Glutamatergic neuron (in vitro differentiated cells): ENCODE data around the gene ADSS1. TPM values are rescaled to one million over a fixed set of nuclear protein-coding genes. Genes with fewer than 3 reads are reported as not detected.

Experiments used
- DNase-seq: peaks from one replicate; pipeline ENCODE4 v3.0.0; 2022
- H3K27ac Mint-ChIP-seq: one replicate; pipeline ENCODE4 v1.8.0; 2020; ENCODE audit warnings: mild to moderate bottlenecking, mixed read lengths, inconsistent platforms; ENCODE audit not compliant: unreplicated experiment
- H3K27me3 Mint-ChIP-seq: one replicate; pipeline ENCODE4 v1.8.0; 2020; ENCODE audit warnings: mild to moderate bottlenecking, moderate library complexity, mixed read lengths, inconsistent platforms; ENCODE audit not compliant: unreplicated experiment
- H3K36me3 Mint-ChIP-seq: one replicate; pipeline ENCODE4 v1.8.0; 2020; ENCODE audit warnings: mild to moderate bottlenecking, mixed read lengths, inconsistent platforms; ENCODE audit not compliant: unreplicated experiment
- H3K4me1 Mint-ChIP-seq: one replicate; pipeline ENCODE4 v1.8.0; 2020; ENCODE audit warnings: mild to moderate bottlenecking, low read depth, mixed read lengths, inconsistent platforms; ENCODE audit not compliant: unreplicated experiment
- H3K4me3 Mint-ChIP-seq: one replicate; pipeline ENCODE4 v1.8.0; 2020; ENCODE audit warnings: mild to moderate bottlenecking, mixed read lengths, inconsistent platforms; ENCODE audit not compliant: unreplicated experiment
- H3K9me3 Mint-ChIP-seq: one replicate; pipeline ENCODE4 v1.8.0; 2020; ENCODE audit warnings: mild to moderate bottlenecking, moderate library complexity, mixed read lengths, inconsistent platforms; ENCODE audit not compliant: unreplicated experiment
- total RNA-seq: library from RNA; stranded (reverse); fragmentation: NEBNext Ultra II Directional; extraction: Animal tissue kit (Norgen Biotek cat#: 25700); gene quantifications from one replicate; pipeline ENCODE4 v1.2.1, GENCODE V29; 2021; ENCODE audit not compliant: unreplicated experiment
- TF ChIP-seq, protein P1 (sequence below): fragments of 200-600 bp; sonication (generic); IDR thresholded peaks from one replicate; pipeline ENCODE4 v1.5.0; 2021; ENCODE audit not compliant: partially characterized antibody, unreplicated experiment

ADSS1 gene
- total RNA-seq, 1 donor from 2014 or later, result 45.1 TPM

DNA sequence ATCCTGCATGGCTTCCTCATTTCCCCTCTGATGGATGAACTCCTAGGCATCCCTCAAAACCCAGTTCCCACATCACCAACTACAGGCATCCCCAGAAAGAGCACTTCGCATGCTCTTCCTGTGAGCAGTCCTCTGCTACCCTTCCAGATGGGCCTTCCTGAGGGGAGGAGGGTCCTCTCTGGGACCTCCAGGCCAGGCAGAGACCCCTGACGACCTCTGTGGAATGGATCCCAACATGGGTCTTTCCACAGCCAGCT is 69.6 kb downstream of the ADSS1 start:
- Mint-ChIP-seq H3K9me3 (peaks cover 14% of the 10 kb centered on the region), H3K27ac (peak overlapping the region; percentile 95), H3K36me3 (no peaks in the 10 kb centered on the region), H3K4me3 (peak overlapping the region; percentile 94), H3K27me3 (peaks cover 23% of the 10 kb centered on the region), H3K4me1 (peaks cover 35% of the 10 kb centered on the region)
- no peak for DNase-seq
- TF ChIP-seq, protein P1, sequence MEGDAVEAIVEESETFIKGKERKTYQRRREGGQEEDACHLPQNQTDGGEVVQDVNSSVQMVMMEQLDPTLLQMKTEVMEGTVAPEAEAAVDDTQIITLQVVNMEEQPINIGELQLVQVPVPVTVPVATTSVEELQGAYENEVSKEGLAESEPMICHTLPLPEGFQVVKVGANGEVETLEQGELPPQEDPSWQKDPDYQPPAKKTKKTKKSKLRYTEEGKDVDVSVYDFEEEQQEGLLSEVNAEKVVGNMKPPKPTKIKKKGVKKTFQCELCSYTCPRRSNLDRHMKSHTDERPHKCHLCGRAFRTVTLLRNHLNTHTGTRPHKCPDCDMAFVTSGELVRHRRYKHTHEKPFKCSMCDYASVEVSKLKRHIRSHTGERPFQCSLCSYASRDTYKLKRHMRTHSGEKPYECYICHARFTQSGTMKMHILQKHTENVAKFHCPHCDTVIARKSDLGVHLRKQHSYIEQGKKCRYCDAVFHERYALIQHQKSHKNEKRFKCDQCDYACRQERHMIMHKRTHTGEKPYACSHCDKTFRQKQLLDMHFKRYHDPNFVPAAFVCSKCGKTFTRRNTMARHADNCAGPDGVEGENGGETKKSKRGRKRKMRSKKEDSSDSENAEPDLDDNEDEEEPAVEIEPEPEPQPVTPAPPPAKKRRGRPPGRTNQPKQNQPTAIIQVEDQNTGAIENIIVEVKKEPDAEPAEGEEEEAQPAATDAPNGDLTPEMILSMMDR, result no peak

DNA sequence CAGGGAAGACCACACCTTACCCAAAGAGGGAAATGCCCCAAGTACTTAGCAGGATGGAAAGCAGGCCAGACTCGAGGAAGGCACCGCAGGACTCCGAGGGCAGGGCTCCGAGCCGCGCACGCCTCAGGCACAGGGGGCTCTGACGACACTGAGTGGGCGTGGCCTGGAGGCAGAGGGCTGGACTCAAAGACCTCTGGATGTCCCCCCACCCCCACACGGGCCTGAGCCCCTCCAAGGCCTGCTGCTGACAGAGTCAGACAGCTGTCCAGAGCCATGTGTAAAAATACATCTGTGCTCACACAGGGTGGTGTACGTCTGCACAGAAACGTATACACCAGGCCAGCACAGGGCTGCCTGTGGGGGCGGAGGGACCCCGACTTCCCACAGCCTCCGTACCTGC is 70.1 kb downstream of the ADSS1 start:
- TF ChIP-seq, protein P1, result no peak
- Mint-ChIP-seq H3K27me3 (peaks cover 23% of the 10 kb centered on the region), H3K4me3 (peak overlapping the region; percentile 94), H3K27ac (peak overlapping the region; percentile 95), H3K4me1 (peaks cover 37% of the 10 kb centered on the region), H3K9me3 (peaks cover 14% of the 10 kb centered on the region), H3K36me3 (no peaks in the 10 kb centered on the region)
- no peak for DNase-seq

DNA sequence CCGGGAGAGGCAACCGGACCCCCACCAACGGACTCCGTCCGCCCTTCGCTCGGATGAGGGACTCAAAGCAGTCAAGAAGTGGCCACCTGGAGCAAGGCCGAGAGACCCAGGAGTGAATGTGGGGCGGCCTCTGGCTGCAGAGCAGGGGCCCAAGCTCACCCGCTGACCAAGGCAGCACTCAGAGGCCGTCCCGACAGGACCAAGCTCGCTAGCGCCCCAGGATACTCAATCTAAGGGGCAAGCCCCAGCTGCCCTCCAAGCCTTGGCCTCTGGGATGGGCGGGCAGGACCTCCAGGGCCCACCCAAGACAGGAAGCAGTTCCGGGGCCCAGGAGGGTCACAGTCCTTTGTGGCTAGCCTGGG is 70.6 kb downstream of the ADSS1 start:
- no peak for DNase-seq
- Mint-ChIP-seq H3K27me3 (peaks cover 27% of the 10 kb centered on the region), H3K4me3 (peak overlapping the region; percentile 94), H3K36me3 (no peaks in the 10 kb centered on the region), H3K4me1 (peaks cover 37% of the 10 kb centered on the region), H3K27ac (peak overlapping the region; percentile 95), H3K9me3 (peaks cover 14% of the 10 kb centered on the region)
- TF ChIP-seq, protein P1, result no peak

DNA sequence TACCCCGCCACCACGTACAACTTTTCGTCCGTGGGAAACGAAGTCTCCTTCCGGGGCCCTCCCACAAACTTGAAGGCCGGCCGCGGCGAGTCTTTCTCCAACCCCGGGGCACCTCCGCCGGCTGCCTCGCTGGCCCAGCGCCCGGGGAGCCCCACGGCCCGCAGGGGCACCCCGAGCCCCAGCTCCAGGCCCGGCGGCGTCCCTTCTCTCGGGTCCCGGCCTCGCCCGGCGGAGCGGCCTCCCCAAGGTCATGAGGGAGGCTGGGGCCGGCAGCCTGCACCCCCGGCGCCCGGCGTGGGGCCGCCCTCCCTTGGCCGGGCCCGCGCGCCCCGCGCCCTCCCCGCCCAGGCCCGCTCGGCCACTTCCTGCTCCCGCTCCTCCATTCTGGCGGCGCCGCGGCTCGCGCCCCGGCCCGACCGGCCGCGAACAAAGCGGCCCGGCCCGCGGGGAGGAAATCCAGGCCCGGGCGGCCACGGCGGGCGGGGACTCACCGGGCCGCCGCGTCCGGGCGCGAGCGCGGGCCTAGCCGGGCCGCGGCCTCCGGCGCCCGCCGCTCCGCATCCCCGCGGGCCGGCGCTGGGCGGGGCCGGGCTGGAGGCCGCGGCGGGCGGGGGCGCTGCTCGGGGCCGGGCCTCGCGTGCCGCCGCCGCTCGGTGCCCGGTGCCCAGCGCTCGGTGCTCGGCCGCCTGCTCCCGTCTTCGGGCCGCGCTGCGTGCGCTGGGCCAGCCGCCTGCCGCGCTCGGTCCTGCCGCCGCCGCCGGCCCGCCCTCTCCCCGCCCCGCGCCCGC is 71.2 kb downstream of the ADSS1 start, which contains the start of gene AKT1:
Gene AKT1 (minus strand): TSS at position 756 of the 788 bp plus-strand sequence. CDS start 3,105 bp downstream, outside the sequence.
- DNase-seq, result no peak
- peaks cover 31% of the 10 kb centered on the region for H3K27me3 Mint-ChIP-seq
- H3K4me3 Mint-ChIP-seq, result peak within 1 kb of the TSS; percentile 94
- H3K4me1 Mint-ChIP-seq, result peaks cover 37% of the 10 kb centered on the region
- H3K36me3 Mint-ChIP-seq, result no peaks in the 10 kb centered on the region
- H3K9me3 Mint-ChIP-seq, result peaks cover 16% of the 10 kb centered on the region
- TF ChIP-seq, protein P1, result no peak
- H3K27ac Mint-ChIP-seq, result peak within 1 kb of the TSS; percentile 95
